Measurements from ENCODE around the gene PRPF31.
"Not testable (repeated sequence)": the region's sequence is repeated elsewhere in the genome, so short reads cannot be mapped to it uniquely, and the experiment has no call there.

PRPF31 gene

DNA sequence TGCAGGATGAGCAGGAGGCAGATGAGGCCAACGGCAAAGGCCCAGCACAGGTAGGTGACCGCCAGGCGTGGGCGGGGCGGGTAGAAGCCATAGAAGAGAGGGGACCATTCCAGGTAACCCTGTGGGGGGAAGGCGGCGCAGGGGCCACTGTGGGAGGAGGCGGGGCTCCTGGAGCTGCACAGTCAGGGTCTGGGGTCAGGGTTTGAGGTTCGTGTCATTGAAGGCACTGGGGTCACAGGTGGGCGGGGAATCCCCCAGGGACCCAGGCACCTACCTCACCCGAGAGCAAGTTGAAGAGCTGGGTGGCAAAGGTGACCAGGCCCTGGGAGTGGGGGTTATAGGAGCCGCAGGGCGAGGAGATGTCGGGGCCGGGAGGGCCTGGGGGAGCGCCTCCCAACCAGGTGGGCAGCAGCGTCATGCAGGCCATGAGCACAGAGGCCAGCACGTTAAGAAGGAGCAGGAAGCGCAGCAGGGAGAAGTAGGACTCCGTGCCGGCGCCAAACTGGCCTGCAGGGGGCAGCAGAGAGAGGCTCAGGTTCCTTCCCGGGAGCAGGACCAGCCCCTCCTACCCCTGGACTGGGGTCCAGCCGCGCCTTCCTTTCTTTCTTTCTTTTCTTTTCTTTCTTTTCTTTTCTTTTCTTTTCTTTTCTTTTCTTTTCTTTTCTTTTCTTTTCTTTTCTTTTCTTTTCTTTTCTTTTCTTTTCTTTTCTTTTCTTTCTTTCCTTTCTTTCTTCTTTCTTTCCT is 52.8 kb downstream of the PRPF31 start:
- peak; percentile 72 for DNase-seq

DNA sequence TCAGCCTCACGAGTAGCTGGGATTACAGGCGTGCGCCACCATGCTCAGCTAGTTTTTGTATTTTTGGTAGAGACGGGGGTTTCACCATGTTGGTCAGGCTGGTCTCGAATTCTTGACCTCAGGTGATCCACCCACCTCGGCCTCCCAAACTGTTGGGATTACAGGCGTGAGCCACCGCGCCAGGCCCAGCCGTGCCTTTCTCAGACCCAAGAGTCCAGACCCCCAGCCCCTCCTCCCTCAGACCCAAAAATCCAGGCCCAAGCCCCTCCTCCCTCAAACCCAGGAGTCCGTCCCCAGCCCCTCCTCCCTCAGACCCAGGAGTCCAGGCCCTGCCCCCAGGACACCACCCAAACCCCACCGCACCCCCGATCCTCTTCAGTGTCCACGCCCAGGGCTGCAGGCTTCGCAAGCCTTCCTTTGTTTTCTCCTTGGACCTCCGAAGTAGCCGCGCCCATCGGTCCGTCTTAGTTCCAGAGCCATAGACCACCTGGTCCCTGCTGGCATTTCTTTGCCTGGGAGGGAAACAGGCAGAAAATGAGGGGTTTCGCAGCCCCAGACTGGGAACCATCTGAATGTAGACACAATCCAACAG is 53.7 kb downstream of the PRPF31 start:
- no peak for DNase-seq

- not testable (repeated sequence) for DNase-seq
These were observed 56.3 kb downstream of the PRPF31 start for GRCh38 chr19:54171736-54172431.

GRCh38 chr19:54172471-54173358 is 57.2 kb downstream of the PRPF31 start, which contains the start of gene TMC4:
Gene TMC4, minus strand, starts transcription at chr19:54173160. Its CDS starts 43 bp downstream, at chr19:54173117.
- DNase-seq, result no peak

GRCh38 chr19:54173359-54173699 is 57.8 kb downstream of the PRPF31 start:
- no peak for DNase-seq

GRCh38 chr19:54173951-54174834 is 58.6 kb downstream of the PRPF31 start:
- DNase-seq, result no peak

DNA sequence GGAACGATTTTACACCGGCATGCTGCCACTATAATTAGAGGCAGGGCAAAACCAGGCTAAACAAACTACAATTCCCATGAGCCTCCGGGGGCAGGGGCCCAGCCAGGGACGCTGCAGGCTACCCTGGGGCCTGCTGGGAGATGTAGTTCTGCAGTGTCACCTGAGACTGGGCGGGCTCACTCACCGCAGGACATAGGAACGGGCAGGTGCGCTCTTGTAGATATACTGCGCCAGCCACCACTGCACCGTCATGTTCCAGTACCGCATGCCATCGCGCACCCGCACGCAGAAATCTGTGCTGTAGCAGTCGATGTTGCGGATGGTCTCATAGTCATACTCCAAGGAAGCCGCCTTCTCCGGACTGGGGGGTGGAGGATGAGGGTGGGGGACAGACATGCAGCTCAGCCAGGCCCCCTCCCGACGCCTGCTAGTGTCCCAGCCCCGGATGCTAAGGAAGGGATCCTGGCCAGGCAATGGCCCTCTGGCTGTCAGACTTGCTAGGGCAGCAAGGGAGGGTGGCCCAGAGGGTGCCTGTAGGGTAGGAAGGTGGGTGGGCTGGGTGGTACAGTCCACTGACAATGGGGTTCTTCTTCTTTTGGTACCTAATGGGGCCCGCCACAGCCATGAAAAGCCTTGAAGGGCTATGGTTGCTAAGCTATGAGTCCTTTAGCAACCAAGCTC is 63.2 kb downstream of the PRPF31 start:
- DNase-seq, result no peak

- no peak for DNase-seq
These were observed 63.8 kb downstream of the PRPF31 start for GRCh38 chr19:54179262-54179852.

GRCh38 chr19:54179921-54180461 is 64.4 kb downstream of the PRPF31 start:
- peak; percentile 9 for DNase-seq

DNA sequence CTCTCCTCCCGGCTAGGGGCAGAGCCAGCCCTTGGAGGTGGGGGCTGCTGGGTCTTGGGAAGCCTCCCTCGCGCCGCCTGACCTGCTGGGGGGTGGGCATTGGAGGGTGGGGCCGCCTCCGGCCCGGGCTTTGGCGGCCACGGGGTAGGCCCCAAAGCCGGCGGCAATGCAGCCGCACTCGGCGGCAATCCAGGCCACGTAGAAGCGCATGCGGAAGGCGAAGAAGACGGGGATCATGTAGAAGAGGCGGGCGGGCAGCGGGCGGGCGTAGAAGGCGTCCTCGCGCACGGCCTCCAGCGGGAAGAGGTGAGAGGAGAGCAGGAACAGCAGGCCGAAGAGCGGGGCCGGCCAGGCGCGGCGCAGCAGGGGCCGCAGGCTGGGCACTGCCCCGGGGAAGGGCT is 65.1 kb downstream of the PRPF31 start:
- DNase-seq, result no peak

Measured in NCI-H1694 treated with DMSO at 0.1 percent for 48 hours (cell line).